COLO829 (cell line): ENCODE data around the gene EFNA2.

Source experiments
- DNase-seq: peaks from one replicate; pipeline ENCODE4 v3.0.0; 2012; ENCODE audit warnings: low spot score

The EFNA2 gene

DNA sequence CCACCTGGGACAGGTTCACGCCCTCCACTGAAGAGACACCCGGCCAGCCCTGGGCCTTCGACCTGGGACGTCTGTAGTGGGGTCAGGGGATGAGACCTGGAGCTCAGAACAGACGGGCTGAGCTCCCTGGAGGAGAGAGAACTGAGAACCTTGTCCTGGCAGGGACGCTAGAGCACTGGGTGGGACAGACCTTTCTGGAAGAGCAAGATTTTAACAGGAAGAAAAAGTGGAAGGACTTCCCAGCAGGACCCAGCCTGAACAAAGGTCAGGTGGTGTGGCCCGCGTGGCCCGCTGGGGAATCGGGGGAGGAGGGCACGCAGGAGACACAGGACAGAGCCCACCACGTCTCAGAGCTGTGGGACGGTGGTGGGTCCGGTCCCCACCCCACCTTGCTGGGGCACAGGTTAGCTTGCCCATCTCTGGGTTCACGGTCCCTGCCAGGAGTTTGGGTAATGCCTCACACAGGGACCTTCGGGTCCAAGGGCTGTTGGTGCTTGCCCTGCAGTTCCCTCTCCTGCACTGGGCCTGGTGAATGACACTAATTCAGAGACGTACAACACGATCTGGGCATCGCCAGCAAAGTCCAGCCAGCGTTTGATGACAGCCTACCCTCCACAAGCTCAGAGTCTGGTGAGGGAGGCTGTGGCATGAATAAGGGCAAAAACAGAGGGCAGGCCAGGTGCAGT lies 1.2 kb upstream of the EFNA2 start:
- DNase-seq, result no peak

GRCh38 chr19:1284979-1285736 lies 515 bp upstream of the EFNA2 start:
- no peak for DNase-seq

GRCh38 chr19:1286487-1287353 lies 1.0 kb downstream of the EFNA2 start:
- DNase-seq, result no peak

- DNase-seq, result no peak
Measured at GRCh38 chr19:1287354-1288225, 1.9 kb downstream of the EFNA2 start.

DNA sequence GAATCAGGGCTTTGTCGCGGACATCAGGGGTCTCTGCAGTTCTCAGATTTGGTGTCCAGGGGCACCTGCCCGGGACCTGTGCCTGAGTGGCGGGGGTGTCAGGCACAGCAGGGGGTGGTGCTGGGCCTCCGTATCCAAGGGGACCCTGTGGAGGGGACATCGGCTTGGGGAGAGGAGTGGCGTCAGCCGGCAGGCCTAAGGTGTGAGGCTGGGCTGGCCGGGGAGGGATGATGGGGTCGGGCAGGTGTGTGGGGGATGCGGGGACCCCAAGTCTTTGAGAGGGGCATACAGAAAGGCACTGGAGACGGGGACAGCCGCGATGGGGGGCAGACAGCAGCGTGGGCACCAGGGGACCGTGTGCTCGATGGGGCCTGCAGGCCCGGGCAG lies 2.5 kb downstream of the EFNA2 start:
- no peak for DNase-seq

- no peak for DNase-seq
Measured at GRCh38 chr19:1288833-1289685, 3.4 kb downstream of the EFNA2 start.

DNA sequence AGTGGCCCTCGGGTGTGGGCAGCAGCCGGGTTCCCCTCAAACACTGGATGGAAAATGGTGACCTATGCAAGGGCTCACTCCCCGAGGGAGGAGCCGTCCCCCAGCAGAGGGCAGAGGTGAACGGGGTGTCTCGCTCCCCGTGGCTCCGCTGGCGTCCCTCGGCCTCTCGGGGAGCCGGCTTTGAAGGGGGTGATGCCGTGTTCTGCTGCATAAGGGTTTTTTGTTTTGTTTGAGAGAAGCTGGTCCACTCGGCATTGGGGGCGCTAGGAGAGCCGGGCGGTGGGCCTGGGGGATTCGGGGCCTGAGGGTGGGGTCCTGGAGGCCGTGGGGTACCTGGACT lies 4.0 kb downstream of the EFNA2 start:
- no peak for DNase-seq

- no peak for DNase-seq
Measured at GRCh38 chr19:1290196-1290702, 4.6 kb downstream of the EFNA2 start.

- DNase-seq, result no peak
Measured at GRCh38 chr19:1290703-1291651, 5.3 kb downstream of the EFNA2 start.

DNA sequence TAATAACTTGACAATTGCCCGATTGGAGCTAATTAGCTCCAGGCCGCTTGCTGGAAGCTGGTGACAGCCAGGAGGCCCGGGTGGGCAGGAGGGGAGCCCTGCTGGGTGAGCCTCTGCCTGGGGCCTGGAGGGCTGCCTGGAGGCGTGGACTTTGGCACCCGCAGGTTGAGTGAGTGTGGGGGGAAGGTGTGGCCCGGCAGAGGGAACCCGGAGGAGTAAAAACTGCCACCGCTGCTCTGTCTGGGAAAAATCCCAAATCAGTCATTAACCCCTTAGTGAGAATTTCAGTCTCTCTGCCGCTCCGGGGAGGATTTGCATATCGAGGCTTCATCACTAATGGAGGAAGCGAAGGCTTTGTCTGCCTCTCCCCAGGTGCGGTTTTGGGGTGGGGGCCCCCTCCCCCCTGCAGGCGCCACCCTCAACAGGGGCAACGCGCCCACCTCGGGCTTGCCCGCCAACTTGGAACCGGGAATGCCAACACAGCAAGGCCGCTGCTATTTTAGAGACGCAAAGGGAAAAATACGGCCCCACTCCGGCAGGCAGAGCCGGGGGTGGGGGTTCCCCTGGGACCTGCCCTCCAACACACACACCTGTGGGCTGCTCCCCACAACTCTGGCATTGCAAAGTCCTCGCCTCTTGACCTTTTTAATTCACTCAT lies 6.2 kb downstream of the EFNA2 start:
- DNase-seq, result no peak

DNA sequence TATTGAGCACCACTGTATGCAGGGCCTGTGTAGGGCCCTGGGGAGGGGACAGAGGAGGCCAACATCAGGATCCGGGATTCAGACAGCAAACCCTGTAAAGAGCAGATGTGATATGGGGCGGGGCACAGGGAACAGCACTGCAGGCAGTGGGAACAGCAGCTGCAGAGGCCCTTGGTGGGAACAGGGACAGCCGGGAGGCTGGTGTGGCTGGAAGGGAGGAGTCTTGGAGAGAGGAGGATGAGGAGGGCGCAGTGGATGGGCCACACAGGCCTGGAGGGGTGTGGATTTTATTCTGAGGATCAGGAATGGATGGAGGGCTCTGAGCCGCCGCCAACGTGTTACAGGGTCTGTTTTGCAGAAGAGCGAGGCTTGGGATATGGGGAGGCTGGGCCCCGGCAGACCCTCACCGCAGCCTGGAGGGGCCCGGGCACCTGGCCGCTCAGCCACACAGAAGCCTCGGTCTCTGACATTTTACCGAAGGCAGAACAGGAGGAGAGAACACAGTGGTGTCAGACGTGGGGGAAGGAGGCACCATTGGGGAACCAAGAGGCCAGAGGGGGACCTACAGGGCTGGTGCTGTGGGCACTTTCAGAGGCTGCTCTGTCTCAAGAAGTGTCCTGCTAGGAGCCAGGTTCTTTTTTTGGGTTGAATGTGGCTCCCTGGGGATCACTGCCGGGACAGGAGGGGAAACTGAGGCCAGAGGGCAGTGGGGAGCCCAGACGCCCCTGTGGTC lies 6.9 kb downstream of the EFNA2 start:
- DNase-seq, result no peak

DNA sequence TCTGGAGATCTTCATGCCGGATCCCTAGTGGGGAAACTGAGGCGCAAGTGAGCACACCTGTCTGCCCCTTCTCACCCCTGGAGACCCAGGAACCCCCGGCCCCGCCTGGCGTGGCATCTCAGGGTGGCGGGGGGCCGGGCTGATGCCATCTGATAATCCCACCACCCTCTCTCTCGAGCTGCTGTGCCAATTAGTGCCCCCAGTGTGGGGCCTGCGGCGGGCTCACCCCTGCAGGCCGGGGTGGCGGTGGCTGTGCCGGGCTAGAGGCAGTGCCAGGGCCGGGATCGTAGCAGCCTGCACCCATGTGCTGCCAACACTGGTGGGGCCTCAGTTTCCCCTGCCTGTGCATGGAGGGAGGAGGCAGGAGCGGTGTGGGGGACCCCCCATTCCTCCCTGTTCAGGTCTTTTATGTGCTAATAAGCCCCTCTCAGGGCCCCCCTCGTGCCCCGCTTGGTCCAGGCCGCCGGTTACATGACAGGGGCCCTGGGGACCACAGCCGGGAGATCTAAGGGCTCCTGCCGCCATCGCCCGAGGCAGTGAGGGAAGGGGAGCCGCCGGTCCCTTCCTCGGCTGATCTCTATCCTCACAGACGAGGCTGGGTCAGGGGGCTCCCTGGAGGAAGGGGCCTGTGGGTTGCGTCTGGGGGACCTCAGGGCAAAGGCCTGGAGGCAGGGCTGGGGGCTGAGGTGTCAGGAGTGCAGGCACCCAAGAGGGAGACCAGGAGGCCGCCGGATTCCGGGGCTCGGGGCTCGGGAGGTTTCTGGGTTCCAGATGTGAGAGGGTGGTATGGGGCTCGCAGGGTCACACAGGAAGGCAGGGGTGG lies 8.3 kb downstream of the EFNA2 start:
- no peak for DNase-seq

DNA sequence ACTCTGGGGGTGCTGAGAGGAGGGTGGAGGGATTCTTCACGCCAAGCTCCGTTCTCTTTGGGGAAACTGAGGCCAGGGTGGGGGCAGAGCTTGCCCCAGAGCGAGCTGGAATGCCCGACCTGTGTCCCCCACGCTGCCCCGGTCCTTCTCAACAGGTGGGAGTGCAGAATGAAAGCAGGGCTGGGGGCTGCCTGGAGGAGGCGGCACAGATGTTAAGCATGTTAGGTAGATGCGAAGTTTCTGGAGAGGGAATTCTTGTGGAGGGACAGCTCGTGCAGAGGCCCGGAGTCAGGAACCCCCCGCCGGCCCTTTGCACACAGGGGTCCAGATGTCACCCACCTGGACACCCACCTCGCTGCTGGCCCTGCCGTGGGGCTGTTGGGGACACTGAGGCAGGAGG lies 9.0 kb downstream of the EFNA2 start:
- DNase-seq, result no peak

DNA sequence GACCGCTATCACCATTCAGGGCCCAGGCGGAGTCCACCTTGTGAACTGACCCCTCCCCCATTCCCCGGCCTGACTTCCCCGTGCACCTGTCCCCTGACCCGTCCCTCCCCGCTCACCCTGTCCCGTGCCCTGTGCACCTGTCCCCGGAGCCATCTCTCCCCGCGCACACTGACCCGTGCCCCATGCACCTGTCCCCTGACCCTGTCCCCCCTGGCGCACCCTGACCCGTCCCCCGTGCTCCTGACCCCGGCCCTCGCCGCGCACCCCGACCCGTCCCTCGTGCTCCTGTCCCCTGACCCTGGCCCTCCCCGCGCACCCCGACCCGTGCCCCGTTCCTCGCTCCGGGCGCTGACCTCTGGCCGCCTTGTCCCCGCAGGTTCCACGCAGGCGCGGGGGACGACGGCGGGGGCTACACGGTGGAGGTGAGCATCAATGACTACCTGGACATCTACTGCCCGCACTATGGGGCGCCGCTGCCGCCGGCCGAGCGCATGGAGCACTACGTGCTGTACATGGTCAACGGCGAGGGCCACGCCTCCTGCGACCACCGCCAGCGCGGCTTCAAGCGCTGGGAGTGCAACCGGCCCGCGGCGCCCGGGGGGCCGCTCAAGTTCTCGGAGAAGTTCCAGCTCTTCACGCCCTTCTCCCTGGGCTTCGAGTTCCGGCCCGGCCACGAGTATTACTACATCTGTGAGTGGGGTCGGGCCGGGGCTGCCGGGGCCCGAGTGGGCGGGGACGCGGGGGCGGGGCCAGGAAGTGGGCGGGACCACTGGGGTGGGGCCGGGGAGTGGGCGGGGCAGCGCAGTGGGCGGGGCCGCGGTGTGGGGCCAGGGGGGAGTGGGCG lies 9.7 kb downstream of the EFNA2 start:
- peak; percentile 57 for DNase-seq

DNA sequence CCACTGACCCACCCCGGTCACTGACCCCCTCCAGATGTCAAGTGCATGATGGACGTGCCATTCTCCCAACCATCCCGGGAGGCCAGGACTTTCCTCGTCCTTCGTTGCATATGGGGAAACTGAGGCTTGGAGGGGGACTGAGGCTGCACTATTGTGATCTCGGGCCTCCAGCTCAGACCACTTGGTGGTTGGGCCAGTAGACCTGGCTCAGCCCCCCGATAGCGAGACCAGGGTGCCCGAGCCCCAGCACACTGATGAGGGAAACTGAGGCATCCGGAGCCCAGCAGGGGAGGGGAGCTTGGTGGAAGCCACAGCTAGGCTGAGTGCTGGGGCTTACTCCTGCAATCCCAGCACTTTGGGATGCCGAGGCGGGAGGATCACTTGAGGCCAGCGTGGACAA lies 10.4 kb downstream of the EFNA2 start:
- DNase-seq, result no peak

GRCh38 chr19:1296575-1297271 lies 11.1 kb downstream of the EFNA2 start:
- no peak for DNase-seq
